T-helper 17 cell (primary cell): ENCODE results near the gene PUM2. TPM values are rescaled to one million over a fixed set of nuclear protein-coding genes. Genes with fewer than 3 reads are reported as not detected.

Experiments
- ATAC-seq: fragments of 150-1000 bp; cut with Tn5 transposase; 2 replicates; pipeline ENCODE4 v1.10.0; 2021; ENCODE audit warnings: mild to moderate bottlenecking, moderate library complexity
- DNase-seq, 3 donors: peaks; one replicate each; pipeline versions ENCODE4 v3.0.0 to v3.0.0-alpha.2; 2020 to 2021
- H3K9me3 ChIP-seq: one replicate; pipeline ENCODE4 v1.7.0; 2013; ENCODE audit warnings: low read length, mild to moderate bottlenecking; ENCODE audit not compliant: control insufficient read depth, poor library complexity, severe bottlenecking
- H3K27ac Mint-ChIP-seq: one replicate; pipeline ENCODE4 v1.8.0; 2022; ENCODE audit warnings: mild to moderate bottlenecking, moderate library complexity, mixed read lengths
- H3K27me3 Mint-ChIP-seq: one replicate; pipeline ENCODE4 v1.8.0; 2022; ENCODE audit warnings: mixed read lengths
- H3K36me3 Mint-ChIP-seq: one replicate; pipeline ENCODE4 v1.8.0; 2022; ENCODE audit warnings: low read depth, mixed read lengths
- H3K4me1 Mint-ChIP-seq: one replicate; pipeline ENCODE4 v1.8.0; 2022; ENCODE audit warnings: mild to moderate bottlenecking, mixed read lengths
- H3K4me3 Mint-ChIP-seq: one replicate; pipeline ENCODE4 v1.8.0; 2022; ENCODE audit warnings: mild to moderate bottlenecking, moderate library complexity, mixed read lengths
- total RNA-seq, 4 donors: library from RNA in 2 of 4; stranded (reverse) in 2 of 4; gene quantifications; one replicate each; pipeline ENCODE4 v1.2.3 and lab custom pipeline; 2022 to 2026

The PUM2 gene
- total RNA-seq, 2 donors from 2014 or later: 114 TPM

DNA sequence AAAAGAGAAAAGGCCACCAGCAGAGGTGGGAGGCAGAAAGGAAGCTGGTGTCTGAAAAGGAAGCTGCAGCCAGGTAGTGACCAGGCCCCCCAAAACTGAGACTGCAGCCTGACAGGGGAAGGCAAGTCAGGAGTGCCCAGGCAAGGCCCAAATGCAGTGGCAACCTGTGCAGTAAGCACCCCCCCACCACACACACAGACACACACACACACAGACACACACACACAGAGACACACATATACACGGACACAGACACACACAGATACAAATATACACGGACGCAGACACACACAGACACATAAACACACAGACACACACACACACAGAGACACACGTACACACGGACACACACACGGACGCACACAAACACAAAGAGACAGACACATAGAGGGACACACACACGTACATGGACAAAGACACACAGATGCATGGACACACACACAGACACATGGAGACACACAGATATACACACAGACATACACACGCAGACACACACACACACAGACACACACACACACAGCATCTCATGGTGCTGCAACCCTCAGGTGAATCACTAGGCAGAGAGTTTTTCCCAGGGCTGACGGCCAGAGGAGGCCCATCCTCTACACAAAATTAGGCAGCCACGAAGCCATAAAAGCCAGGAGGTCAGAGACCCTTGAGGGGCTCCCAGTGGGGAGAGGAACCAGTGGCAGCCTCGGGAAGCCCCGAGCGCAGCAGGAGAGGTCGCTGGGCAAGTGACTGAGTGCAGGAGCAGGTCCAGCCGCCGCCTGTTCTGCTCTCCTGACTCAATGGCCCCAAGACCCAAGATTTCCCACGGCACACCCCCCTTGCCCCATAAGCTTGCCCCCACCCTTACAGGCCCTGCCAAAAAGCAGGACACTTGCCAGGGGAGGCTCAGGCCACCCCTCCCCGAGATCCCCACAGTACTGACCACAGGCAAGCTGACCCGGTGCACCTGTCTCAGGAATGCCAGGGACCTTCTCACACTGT is 132.0 kb downstream of the PUM2 start:
- Mint-ChIP-seq H3K4me1 (peaks cover 4% of the 10 kb centered on the region), H3K4me3 (no peak overlapping the region), H3K36me3 (peaks cover 3% of the 10 kb centered on the region), H3K27ac (no peak overlapping the region), H3K27me3 (peaks cover 58% of the 10 kb centered on the region)
- DNase-seq: no peak
- ATAC-seq: no peak
- no peaks in the 10 kb centered on the region for H3K9me3 ChIP-seq

- no peak for ATAC-seq
- Mint-ChIP-seq H3K4me1 (peaks cover 4% of the 10 kb centered on the region), H3K4me3 (no peak overlapping the region), H3K27me3 (peaks cover 51% of the 10 kb centered on the region), H3K27ac (no peak overlapping the region), H3K36me3 (peaks cover 3% of the 10 kb centered on the region)
- DNase-seq: no peak
- no peaks in the 10 kb centered on the region for H3K9me3 ChIP-seq
These were observed 133.3 kb downstream of the PUM2 start for GRCh38 chr2:20217041-20217970.

DNA sequence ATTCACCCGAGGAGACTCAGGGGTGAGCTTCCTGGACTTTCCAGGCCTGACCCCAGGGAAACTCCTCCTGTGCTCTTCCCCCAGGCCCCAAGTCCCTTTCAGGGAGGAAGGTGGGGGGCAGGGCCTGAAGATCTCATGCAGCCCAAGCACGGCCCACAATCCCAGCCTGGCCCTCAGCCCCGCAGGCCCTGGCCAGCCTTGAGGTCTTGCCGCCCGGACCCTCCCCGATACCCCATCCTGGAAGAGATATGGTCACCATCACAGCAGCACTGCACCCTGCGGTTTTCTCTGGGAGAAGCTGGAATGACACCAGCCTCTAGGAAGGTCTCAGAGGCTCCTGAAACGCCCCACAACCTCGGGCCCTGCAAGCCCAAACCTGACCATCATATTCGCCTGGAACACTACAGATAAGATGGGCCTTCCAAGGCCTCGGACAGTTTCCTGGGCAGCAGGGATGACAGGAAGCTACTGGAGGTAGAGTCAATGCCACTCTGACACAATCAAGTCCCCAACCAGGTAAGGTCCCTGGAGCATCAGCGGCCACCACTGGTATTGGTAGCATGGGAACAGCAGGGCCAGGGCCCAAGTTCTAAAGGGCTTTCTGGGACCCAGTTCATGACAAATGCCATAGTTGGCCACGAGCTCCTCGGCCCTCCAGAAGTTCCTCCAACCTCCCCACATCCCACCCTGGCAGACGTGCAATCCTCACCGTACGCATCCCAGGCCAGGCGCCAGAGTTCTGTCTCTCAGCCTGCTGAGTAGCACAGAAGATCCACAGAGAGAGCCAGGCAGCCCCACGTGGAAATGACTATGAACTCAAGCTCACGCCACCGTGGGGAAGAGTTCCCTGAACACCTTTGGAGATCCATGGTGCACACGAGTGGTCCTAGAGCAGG is 134.3 kb downstream of the PUM2 start:
- DNase-seq: no peak
- Mint-ChIP-seq H3K36me3 (peaks cover 3% of the 10 kb centered on the region), H3K27me3 (peaks cover 42% of the 10 kb centered on the region), H3K4me1 (peaks cover 4% of the 10 kb centered on the region), H3K27ac (no peak overlapping the region), H3K4me3 (no peak overlapping the region)
- H3K9me3 ChIP-seq: no peaks in the 10 kb centered on the region
- ATAC-seq: no peak

- Mint-ChIP-seq H3K27ac (no peak overlapping the region), H3K36me3 (peaks cover 3% of the 10 kb centered on the region), H3K4me1 (peaks cover 4% of the 10 kb centered on the region), H3K4me3 (no peak overlapping the region), H3K27me3 (peaks cover 32% of the 10 kb centered on the region)
- DNase-seq (no peak), ATAC-seq (no peak)
- no peaks in the 10 kb centered on the region for H3K9me3 ChIP-seq
These were observed 135.2 kb downstream of the PUM2 start for GRCh38 chr2:20215183-20216040.

- H3K9me3 ChIP-seq: no peaks in the 10 kb centered on the region
- H3K4me1 Mint-ChIP-seq: peaks cover 4% of the 10 kb centered on the region
- H3K36me3 Mint-ChIP-seq: peaks cover 3% of the 10 kb centered on the region
- H3K4me3 Mint-ChIP-seq: no peak overlapping the region
- peaks cover 25% of the 10 kb centered on the region for H3K27me3 Mint-ChIP-seq
- no peak for ATAC-seq
- DNase-seq: no peak
- no peak overlapping the region for H3K27ac Mint-ChIP-seq
These were observed 136.0 kb downstream of the PUM2 start for GRCh38 chr2:20214566-20215182.

GRCh38 chr2:20213651-20214565 is 136.7 kb downstream of the PUM2 start:
- ATAC-seq: no peak
- H3K4me3 Mint-ChIP-seq: no peak overlapping the region
- H3K4me1 Mint-ChIP-seq: peaks cover 4% of the 10 kb centered on the region

DNA sequence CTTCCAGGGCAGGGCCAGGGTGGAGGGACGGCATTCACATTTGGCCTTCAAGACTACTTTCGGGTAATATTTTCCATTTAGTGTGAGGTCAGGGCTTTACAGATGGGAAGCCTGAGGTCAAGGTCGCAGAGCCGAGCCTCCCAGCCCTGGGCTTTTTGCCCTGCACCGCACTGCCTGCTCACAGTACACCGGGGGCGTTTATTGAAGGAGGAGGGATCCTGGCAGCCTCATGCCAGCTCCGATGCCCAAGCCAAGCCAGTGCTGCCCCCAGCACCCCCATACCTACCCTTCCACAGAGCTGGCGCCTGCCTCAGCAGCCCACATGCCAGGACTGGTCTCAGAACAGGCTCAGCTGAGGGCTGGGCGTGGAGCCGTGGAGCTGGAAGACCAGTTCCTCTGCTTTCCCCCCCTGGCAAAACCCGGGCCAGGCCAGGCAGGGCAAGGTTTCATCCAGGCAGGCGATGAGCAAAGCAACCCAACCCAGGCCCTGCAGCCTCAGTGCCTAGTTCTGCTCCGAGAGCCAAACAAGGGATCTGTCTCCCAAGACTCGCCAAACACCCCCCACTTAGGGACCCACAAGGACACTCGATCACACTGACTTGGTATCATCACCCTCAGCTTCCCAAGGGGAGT is 137.7 kb downstream of the PUM2 start:
- H3K4me1 Mint-ChIP-seq: peaks cover 2% of the 10 kb centered on the region
- peaks cover 9% of the 10 kb centered on the region for H3K27me3 Mint-ChIP-seq
- no peaks in the 10 kb centered on the region for H3K36me3 Mint-ChIP-seq
- H3K9me3 ChIP-seq: no peaks in the 10 kb centered on the region
- no peak for ATAC-seq
- H3K4me3 Mint-ChIP-seq: no peak overlapping the region
- no peak overlapping the region for H3K27ac Mint-ChIP-seq
- no peak for DNase-seq

More at GRCh38 chr2:20213651-20214565, 136.7 kb downstream of the PUM2 start:
- no peak overlapping the region for H3K27ac Mint-ChIP-seq
- H3K9me3 ChIP-seq: no peaks in the 10 kb centered on the region
- DNase-seq: no peak
- peaks cover 18% of the 10 kb centered on the region for H3K27me3 Mint-ChIP-seq
- H3K36me3 Mint-ChIP-seq: peaks cover 3% of the 10 kb centered on the region

- H3K27me3 Mint-ChIP-seq: peaks cover 5% of the 10 kb centered on the region
- H3K4me1 Mint-ChIP-seq: peaks cover 2% of the 10 kb centered on the region
- ATAC-seq (no peak), DNase-seq (no peak)
- no peaks in the 10 kb centered on the region for H3K9me3 ChIP-seq
- no peak overlapping the region for H3K4me3 Mint-ChIP-seq
- H3K36me3 Mint-ChIP-seq: no peaks in the 10 kb centered on the region
- no peak overlapping the region for H3K27ac Mint-ChIP-seq
These were observed 138.2 kb downstream of the PUM2 start for GRCh38 chr2:20212459-20212870.

GRCh38 chr2:20211860-20212458 is 138.7 kb downstream of the PUM2 start:
- H3K27me3 Mint-ChIP-seq: peaks cover 5% of the 10 kb centered on the region
- DNase-seq: no peak
- H3K4me3 Mint-ChIP-seq: no peak overlapping the region
- no peaks in the 10 kb centered on the region for H3K36me3 Mint-ChIP-seq
- peaks cover 2% of the 10 kb centered on the region for H3K4me1 Mint-ChIP-seq
- no peak for ATAC-seq
- no peak overlapping the region for H3K27ac Mint-ChIP-seq
- H3K9me3 ChIP-seq: no peaks in the 10 kb centered on the region

- no peaks in the 10 kb centered on the region for H3K36me3 Mint-ChIP-seq
- DNase-seq (no peak), ATAC-seq (no peak)
- H3K9me3 ChIP-seq: no peaks in the 10 kb centered on the region
- H3K4me3 Mint-ChIP-seq: no peak overlapping the region
- H3K4me1 Mint-ChIP-seq: peaks cover 2% of the 10 kb centered on the region
- no peak overlapping the region for H3K27ac Mint-ChIP-seq
- H3K27me3 Mint-ChIP-seq: peaks cover 5% of the 10 kb centered on the region
These were observed 139.2 kb downstream of the PUM2 start for GRCh38 chr2:20211420-20211819.
